GM19372 (cell line): ENCODE results near the gene GNAZ.
"Not testable (repeated sequence)": the region's sequence is repeated elsewhere in the genome, so short reads cannot be mapped to it uniquely, and the experiment has no call there.

Experiments used
- ATAC-seq: cut with Tn5 transposase; IDR thresholded peaks from one replicate; pipeline ENCODE4 v1.9.1; 2021; ENCODE audit warnings: mild to moderate bottlenecking, low read depth, moderate library complexity; ENCODE audit not compliant: unreplicated experiment

The GNAZ gene

DNA sequence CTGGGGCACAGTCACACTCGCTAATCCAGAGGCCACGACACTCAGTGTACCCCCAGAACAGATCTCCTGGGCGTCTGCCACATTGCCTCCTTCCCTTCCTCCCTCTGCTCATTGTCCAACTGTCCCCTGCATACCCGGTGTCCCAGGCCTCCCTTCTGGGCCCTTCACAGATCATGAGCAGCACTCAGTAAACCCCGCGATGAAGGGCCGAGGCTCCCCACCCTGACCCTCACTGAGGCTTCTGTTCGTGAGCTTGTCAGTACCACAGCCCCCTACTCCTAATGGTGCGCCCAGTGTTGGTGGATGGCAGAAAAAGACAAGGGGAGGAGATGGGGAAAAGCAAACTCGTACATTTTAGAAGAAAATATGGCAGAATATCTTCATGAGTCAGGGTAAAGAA lies 58.8 kb downstream of the GNAZ start:
- ATAC-seq = no peak

GRCh38 chr22:23130697-23131096 lies 60.4 kb downstream of the GNAZ start:
- ATAC-seq = no peak

GRCh38 chr22:23131931-23132330 lies 61.6 kb downstream of the GNAZ start:
- ATAC-seq = no peak

DNA sequence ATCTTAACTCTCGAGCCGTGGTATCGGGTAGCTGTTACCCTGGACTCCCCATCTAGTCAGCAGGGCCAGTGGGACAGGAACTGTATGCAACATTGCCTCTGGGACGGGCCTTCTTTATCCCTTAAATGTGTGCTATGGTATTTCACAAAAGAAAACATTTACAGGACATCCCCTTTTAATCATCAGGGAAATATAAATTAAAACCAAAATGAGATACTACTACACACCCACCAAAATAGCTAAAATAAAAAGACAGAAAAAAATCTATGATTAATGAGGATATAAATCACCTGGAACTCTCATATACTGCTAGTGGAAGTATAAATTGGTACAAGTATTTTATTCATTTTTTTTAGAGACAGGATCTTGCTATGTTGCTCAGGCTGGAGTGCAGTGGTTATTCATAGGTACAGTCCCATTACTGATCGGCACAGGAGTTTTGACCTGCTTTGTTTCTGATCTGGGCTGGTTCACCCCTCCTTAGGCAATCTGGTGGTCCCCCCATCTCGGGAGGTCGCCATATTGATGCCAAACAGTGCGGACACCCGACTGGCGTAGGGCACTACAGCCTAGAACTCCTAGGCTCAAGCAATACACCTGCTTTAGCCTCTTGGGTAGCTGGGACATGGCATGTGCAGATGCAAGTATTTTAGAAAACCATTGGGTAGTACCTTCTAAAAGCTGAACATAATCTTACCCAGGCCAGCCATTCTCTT lies 62.2 kb downstream of the GNAZ start:
- ATAC-seq = no peak

DNA sequence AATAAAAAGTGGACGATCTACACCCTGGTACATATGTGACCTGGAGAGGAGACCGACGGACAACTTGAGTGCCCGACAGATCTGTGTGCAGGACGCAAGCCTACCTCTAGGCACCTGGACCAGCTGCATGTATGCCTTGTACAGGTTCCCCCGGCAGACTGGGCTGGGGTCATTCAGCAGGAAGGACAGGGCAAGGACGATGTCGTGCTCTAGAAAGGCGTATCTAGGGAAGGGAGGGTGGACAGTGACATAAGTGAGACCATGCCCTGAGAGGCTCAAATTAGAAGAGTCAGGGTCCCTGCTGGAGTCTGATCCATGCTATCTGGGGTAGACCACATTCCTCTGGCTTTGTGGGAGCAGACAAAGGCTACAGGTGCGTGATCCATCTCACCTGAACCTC lies 63.6 kb downstream of the GNAZ start:
- ATAC-seq = no peak

DNA sequence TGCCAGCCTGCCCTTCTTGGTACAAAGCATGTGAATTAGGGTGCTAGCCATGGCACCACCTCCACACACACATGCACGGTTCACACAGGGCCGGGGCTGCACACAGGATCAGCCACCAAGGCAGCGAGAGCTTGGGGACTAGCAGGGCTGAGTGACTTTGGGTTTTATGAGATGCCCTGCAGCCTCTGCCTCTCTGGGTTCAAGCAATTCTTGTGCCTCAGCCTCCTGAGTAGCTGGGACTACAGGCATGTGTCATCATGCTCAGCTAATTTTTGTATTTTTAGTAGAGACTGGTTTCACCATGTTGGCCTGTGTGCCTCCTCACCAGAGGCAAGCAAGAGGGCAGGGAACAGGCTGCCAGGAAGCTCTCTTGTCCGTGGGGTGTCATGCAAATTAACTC lies 66.7 kb downstream of the GNAZ start:
- ATAC-seq = not testable (repeated sequence)

- ATAC-seq = no peak
These were observed 67.1 kb downstream of the GNAZ start for GRCh38 chr22:23137468-23137867.

DNA sequence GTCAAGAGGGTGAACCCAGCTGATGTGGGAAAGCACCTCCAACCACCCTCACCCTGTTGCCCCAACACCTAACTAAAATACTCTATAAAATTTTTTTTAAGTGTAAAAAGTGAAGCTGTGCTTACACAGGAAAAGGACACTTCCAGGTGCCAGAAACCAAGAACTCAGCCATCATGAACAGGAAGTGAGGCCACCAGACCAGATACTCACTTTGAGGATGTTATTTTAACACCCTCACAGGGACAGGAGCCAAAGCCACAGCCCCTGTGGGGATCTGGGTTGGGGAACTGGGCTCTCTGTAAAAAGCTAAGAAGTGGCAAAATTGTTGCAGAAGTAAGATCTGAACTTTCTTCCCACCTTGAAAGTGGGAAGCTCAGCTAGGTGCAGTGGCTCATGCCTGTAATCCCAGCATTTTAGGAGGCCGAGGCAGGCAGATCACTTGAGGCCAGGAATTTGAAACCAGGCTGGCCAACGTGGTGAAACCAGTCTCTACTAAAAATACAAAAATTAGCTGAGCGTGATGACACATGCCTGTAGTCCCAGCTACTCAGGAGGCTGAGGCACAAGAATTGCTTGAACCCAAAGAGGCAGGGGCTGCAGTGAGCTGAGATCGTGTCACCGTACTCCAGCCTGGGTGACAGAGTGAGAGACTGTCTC lies 67.7 kb downstream of the GNAZ start:
- ATAC-seq = no peak

DNA sequence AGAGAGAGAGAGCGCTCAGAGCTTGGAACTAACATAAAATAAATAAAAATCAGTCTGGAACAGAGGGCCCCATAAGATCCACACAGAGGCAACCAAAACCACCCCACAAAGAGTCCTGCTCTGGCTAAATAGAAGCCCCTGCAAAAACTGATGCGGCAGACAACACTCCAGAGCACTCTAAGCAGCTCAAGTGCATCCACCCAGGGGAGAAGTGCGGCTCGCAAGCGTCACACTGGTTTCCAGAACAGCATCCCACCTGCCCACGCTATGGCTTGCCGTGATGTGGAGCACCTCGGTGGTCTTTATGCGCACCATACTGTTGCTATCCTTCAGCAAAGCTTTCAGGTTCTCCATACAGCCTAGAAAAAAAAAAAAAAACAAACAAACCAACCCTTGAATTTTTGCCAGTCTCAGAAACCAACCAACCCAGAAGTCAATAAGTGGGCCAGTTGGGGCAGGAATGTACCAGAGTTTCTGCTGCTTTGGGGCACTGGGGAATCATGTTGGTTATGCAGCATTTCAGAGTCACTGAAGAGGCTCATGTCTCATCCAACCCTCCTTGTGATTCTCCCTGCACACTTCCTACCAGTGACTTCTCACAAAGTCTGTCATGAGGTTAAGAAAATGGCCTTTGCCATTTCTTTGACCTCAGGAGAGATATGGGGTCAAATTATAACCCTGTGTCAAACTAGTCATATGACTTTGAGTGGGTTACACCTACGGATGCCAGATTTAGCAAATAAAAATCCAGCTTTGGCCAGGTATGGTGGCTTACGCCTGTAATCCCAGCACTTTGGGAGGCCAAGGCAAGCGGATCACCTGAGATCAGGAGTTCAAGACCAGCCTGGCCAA lies 68.5 kb downstream of the GNAZ start:
- no peak for ATAC-seq

GRCh38 chr22:23140385-23140784 lies 70.1 kb downstream of the GNAZ start:
- no peak for ATAC-seq

- ATAC-seq = no peak
These were observed 72.3 kb downstream of the GNAZ start for GRCh38 chr22:23142546-23143105.

DNA sequence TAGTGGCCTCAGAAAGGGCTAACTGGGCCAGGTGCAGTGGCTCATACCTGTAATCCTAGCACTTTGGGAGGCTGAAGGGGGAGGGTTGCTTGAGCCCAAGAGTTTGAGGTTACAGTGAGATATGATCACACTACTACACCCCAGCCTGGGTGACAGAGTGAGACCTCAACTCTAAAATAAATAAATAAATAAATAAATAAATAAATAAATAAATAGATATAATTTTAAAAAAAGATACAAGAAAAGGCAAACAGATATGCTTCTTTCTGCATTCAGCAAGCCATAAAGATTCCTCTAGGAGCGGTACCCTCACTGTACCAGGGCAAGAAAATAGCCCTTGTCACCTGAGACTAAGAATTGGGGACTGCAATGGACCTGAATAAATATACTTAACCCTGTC lies 72.8 kb downstream of the GNAZ start:
- ATAC-seq = no peak

DNA sequence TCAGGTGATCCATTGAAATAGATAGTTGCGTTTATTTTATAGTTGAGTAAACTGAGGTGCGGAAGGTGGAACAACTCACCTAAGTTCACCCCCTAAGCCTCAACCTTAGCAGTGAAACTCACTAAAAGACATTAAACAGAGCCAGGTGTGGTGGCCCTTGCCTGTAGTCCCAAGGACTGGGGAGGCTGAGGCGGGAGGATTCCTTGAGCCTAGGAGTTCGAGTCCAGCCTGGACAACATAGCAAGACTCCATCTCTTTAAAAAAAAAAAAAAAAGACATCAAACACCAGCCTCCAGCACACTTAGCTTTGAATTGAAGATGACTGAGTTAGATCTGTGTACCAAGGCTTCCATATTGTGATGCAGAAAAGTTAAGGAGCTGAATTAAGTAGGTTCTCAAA lies 74.1 kb downstream of the GNAZ start:
- no peak for ATAC-seq

GRCh38 chr22:23144932-23145877 lies 74.9 kb downstream of the GNAZ start, which contains the start of gene RAB36:
Gene RAB36, plus strand, starts transcription at chr22:23145477. Its CDS starts 1,140 bp downstream, at chr22:23146617.
- ATAC-seq = no peak

GRCh38 chr22:23145878-23146470 lies 75.7 kb downstream of the GNAZ start:
- ATAC-seq = no peak

GRCh38 chr22:23146478-23147205 lies 76.3 kb downstream of the GNAZ start:
- no peak for ATAC-seq

DNA sequence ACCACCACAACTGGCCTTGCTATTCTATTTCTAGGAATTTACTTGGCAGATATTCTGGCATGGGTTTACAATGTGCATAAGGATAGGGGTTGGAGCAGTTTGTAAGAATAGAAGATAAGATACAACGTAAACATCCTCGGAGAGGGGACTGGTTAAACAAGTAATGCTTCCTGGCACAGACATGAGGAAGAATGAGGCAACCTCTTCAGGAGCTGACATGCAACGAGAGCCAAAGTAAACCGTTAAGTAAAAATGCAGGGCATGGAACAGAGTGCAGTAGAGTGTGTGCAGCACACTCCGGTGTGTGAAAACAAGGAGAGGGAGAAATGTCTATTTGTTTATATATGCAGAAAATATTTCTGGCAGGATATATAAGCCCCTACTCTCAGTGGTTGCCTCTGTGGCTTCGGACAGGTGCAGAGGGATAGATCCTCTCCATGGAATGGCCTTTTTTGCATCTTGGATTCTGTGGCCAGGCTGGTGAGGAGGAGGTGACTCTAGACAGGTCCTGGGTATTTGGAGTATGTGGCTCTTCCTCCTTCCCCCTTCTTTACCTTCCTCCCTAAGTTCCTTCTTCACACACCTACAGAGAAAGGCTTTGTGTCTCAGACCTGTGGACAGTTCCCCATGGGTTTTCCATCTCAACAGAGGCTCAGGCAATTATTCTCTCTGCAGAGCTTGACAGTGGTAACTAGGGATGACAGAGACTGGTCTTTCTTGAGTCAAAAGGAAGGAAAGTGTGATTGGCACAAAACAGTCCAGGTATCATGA lies 77.5 kb downstream of the GNAZ start:
- no peak for ATAC-seq

GRCh38 chr22:23149743-23150238 lies 79.5 kb downstream of the GNAZ start:
- ATAC-seq = no peak
